Measurements from ENCODE around the gene GRIP1. TPM values are rescaled to one million over a fixed set of nuclear protein-coding genes. Genes with fewer than 3 reads are reported as not detected.

Gene GRIP1
- total and polyA plus RNA-seq, 2 donors (not counting 3 experiments of a cell fraction or from before 2014, with no cell fraction given): 0.04 to 0.69 TPM

- no peak overlapping the region for H3K27ac ChIP-seq (ENCODE audit: insufficient read depth, low read depth, low read length)
- H3K79me2 ChIP-seq (ENCODE audit: control insufficient read depth, insufficient read depth, low read length): no peaks in the 10 kb centered on the region
- no peak overlapping the region for H3K9ac ChIP-seq (replicated peaks; ENCODE audit: extremely low read depth, insufficient read depth, low read length)
- BruUV-seq (replicated peaks): no TSS peak
- dilution Hi-C loops (cut with MboI; ENCODE audit: extremely low pct_ligation_motif_present, low sequenced_read_pairs) (no loop called here), intact Hi-C loops (cut with micrococcal nuclease) (loop anchor here (1.0 kb wide), 2 partner anchors 57 to 342 kb away; no protein-coding TSS in a partner anchor)
- peak; percentile 47 for FAIRE-seq
- ChIA-PET CTCF (interaction anchor here (0.5 to 4.5 kb wide), 15 partner anchors 9 to 509 kb away, joined by 3 to 64 read pairs (median 4); no protein-coding TSS in a partner anchor), POLR2A (no interaction called here)
- no peaks in the 10 kb centered on the region for H3K36me3 ChIP-seq (ENCODE audit: control insufficient read depth in 2 of 2, extremely low read depth in 1 of 2, insufficient read depth in 2 of 2, low read length in 2 of 2)
- H3K9me1 ChIP-seq (replicated peaks; ENCODE audit: control insufficient read depth, extremely low read depth, insufficient read depth, low read length): no peaks in the 10 kb centered on the region
- no peaks in the 10 kb centered on the region for H3K27me3 ChIP-seq (ENCODE audit: control insufficient read depth in 2 of 2, insufficient read depth in 2 of 2, low read length in 2 of 2)
- no peak overlapping the region for H3K4me2 ChIP-seq (ENCODE audit: insufficient read depth, low read length)
- no peaks in the 10 kb centered on the region for H4K20me1 ChIP-seq (replicated peaks; ENCODE audit: control insufficient read depth, extremely low read depth, insufficient read depth, low read length)
- no peak for TF ChIP-seq FOS (IDR thresholded peaks at IDR 0.05; ENCODE audit: borderline replicate concordance, insufficient read depth, low read length)
- TF ChIP-seq CTCF (IDR thresholded peaks at IDR 0.05; ENCODE audit: extremely low read depth in 1 of 2, insufficient read depth in 1 of 2, low read depth in 1 of 2, low read length in 2 of 2): peak; percentile 19 to 35
- no peak for TF ChIP-seq POLR2AphosphoS5 (IDR thresholded peaks at IDR 0.05; ENCODE audit: insufficient read depth, low read depth, low read length)
- no peak overlapping the region for H2AFZ ChIP-seq (ENCODE audit: low read depth, low read length)
- H3K9me3 ChIP-seq (replicated peaks; ENCODE audit: control insufficient read depth, insufficient read depth, low read length): no peaks in the 10 kb centered on the region
- H3K4me1 ChIP-seq (ENCODE audit: control insufficient read depth, extremely low read depth, insufficient read depth, low read length): no peaks in the 10 kb centered on the region
- DNase-seq (ENCODE audit: low read depth, low spot score): peak; percentile 27
- H3K4me3 ChIP-seq (replicated peaks in 1 of 3; ENCODE audit: insufficient read depth in 1 of 3, low read depth in 1 of 3, low read length in 3 of 3): no peak overlapping the region
These were observed 326.7 kb downstream of the GRIP1 start for GRCh38 chr12:66352197-66352596.

- POLR2A ChIA-PET: no interaction called here
- Histone ChIP-seq H3K36me3 (ENCODE audit: control insufficient read depth in 2 of 2, extremely low read depth in 1 of 2, insufficient read depth in 2 of 2, low read length in 2 of 2) (no peaks in the 10 kb centered on the region), H3K9me1 (replicated peaks; ENCODE audit: control insufficient read depth, extremely low read depth, insufficient read depth, low read length) (no peaks in the 10 kb centered on the region), H3K27me3 (ENCODE audit: control insufficient read depth in 2 of 2, insufficient read depth in 2 of 2, low read length in 2 of 2) (no peaks in the 10 kb centered on the region), H3K4me3 (replicated peaks in 1 of 3; ENCODE audit: insufficient read depth in 1 of 3, low read depth in 1 of 3, low read length in 3 of 3) (no peak overlapping the region), H3K9me3 (replicated peaks; ENCODE audit: control insufficient read depth, insufficient read depth, low read length) (no peaks in the 10 kb centered on the region), H3K9ac (replicated peaks; ENCODE audit: extremely low read depth, insufficient read depth, low read length) (no peak overlapping the region), H3K4me1 (ENCODE audit: control insufficient read depth, extremely low read depth, insufficient read depth, low read length) (no peaks in the 10 kb centered on the region), H4K20me1 (replicated peaks; ENCODE audit: control insufficient read depth, extremely low read depth, insufficient read depth, low read length) (no peaks in the 10 kb centered on the region), H2AFZ (ENCODE audit: low read depth, low read length) (no peak overlapping the region), H3K27ac (ENCODE audit: insufficient read depth, low read depth, low read length) (no peak overlapping the region), H3K4me2 (ENCODE audit: insufficient read depth, low read length) (no peak overlapping the region), H3K79me2 (ENCODE audit: control insufficient read depth, insufficient read depth, low read length) (no peaks in the 10 kb centered on the region)
- CTCF ChIA-PET: interaction anchor here (2.3 to 4.5 kb wide), 2 partner anchors 56 to 344 kb away, joined by 5 to 56 read pairs; no protein-coding TSS in a partner anchor
- TF ChIP-seq EZH2 (IDR thresholded peaks at IDR 0.05; ENCODE audit: borderline replicate concordance, low read depth, low read length, severe bottlenecking) (no peak), GATA2 (IDR thresholded peaks at IDR 0.05; ENCODE audit: insufficient read depth, insufficient read length, low read depth, low read length) (no peak)
- no TSS peak for BruUV-seq (replicated peaks)
- intact Hi-C loops (cut with micrococcal nuclease): no loop called here
- FAIRE-seq (no peak), DNase-seq (ENCODE audit: low read depth, low spot score) (no peak)
- dilution Hi-C loops (cut with MboI; ENCODE audit: extremely low pct_ligation_motif_present, low sequenced_read_pairs): no loop called here
These were observed 327.6 kb downstream of the GRIP1 start for GRCh38 chr12:66351301-66351700.

Data from endothelial cell of umbilical vein (primary cell).